ENCODE data around the gene TFPI2. TPM values are rescaled to one million over a fixed set of nuclear protein-coding genes. Genes with fewer than 3 reads are reported as not detected.
A peak's percentile ranks its signal among the peaks of the same experiment; 100 is the strongest.

The TFPI2 gene
- total RNA-seq, 2 experiments from 2014 or later, result not detected

GRCh38 chr7:93927585-93927984 lies 37.0 kb upstream of the TFPI2 start:
- ChIA-PET CTCF (ENCODE audit: unreplicated experiment) (no interaction called here), POLR2A (interaction anchor here (0.8 to 1.8 kb wide), 3 partner anchors 13 to 154 kb away, joined by 3 to 6 read pairs (median 4); no protein-coding TSS in a partner anchor)
- no peaks in the 10 kb centered on the region for H3K9me2 ChIP-seq (ENCODE audit: insufficient read depth, low read length)
- no peaks in the 10 kb centered on the region for H3K36me3 ChIP-seq (ENCODE audit: insufficient read depth, low read length)
- DNase-seq (ENCODE audit: low spot score), result no peak
- TF ChIP-seq EZH2phosphoT487 (IDR thresholded peaks at IDR 0.05; ENCODE audit: borderline replicate concordance, low read depth, low read length), result no peak
- TF ChIP-seq, protein P1, sequence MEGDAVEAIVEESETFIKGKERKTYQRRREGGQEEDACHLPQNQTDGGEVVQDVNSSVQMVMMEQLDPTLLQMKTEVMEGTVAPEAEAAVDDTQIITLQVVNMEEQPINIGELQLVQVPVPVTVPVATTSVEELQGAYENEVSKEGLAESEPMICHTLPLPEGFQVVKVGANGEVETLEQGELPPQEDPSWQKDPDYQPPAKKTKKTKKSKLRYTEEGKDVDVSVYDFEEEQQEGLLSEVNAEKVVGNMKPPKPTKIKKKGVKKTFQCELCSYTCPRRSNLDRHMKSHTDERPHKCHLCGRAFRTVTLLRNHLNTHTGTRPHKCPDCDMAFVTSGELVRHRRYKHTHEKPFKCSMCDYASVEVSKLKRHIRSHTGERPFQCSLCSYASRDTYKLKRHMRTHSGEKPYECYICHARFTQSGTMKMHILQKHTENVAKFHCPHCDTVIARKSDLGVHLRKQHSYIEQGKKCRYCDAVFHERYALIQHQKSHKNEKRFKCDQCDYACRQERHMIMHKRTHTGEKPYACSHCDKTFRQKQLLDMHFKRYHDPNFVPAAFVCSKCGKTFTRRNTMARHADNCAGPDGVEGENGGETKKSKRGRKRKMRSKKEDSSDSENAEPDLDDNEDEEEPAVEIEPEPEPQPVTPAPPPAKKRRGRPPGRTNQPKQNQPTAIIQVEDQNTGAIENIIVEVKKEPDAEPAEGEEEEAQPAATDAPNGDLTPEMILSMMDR (conservative IDR thresholded peaks at IDR 0.05; ENCODE audit: low read length), result no peak
- no peaks in the 10 kb centered on the region for H3K79me2 ChIP-seq (ENCODE audit: insufficient read depth, low read depth, low read length)
- no peaks in the 10 kb centered on the region for H4K20me1 ChIP-seq (ENCODE audit: insufficient read depth, low read length)
- peaks cover 10% of the 10 kb centered on the region for H3K4me1 ChIP-seq (ENCODE audit: insufficient read depth, low read length, poor library complexity, severe bottlenecking)
- no peak overlapping the region for H2AFZ ChIP-seq (ENCODE audit: low read length)
- no peak overlapping the region for H3K4me3 ChIP-seq (ENCODE audit: low read depth, low read length, poor library complexity, severe bottlenecking)
- H3K9me3 ChIP-seq (ENCODE audit: low read length), result no peaks in the 10 kb centered on the region
- H3K27ac ChIP-seq (ENCODE audit: low read depth, low read length, poor library complexity, severe bottlenecking), result no peak overlapping the region
- no TSS peak for BruUV-seq (replicated peaks)
- H3K4me2 ChIP-seq (ENCODE audit: low read length), result no peak overlapping the region
- intact Hi-C loops (cut with micrococcal nuclease; ENCODE audit: unreplicated experiment), result no loop called here

DNA sequence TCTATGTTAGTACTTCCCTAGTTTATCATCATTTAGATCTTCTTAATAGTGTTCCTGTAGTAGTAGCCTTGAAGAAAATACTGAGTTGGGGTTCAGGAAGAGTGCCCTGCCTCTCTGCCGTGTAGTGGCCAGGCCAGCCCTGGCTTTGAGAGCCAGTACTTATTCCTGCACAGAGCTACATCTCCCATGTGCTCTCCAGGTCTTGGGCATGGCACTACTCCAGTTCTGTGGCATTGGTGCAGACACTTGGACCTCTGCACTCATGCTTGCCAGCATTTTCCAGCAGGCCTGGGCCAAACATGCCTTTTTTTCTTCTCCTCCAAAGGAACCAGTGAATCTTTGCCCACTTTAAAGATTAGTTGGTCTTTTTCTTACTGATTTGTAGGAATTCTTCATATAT lies 36.2 kb upstream of the TFPI2 start:
- no TSS peak for BruUV-seq (replicated peaks)
- intact Hi-C loops (cut with micrococcal nuclease; ENCODE audit: unreplicated experiment), result no loop called here
- POLR2A ChIA-PET, result interaction anchor here (0.8 kb wide), 1 partner anchor 155 kb away, joined by 3 read pairs; no protein-coding TSS in a partner anchor
- Histone ChIP-seq H3K4me2 (ENCODE audit: low read length) (no peak overlapping the region), H2AFZ (ENCODE audit: low read length) (no peak overlapping the region), H3K9me3 (ENCODE audit: low read length) (no peaks in the 10 kb centered on the region), H3K4me3 (ENCODE audit: low read depth, low read length, poor library complexity, severe bottlenecking) (no peak overlapping the region), H3K79me2 (ENCODE audit: insufficient read depth, low read depth, low read length) (no peaks in the 10 kb centered on the region), H4K20me1 (ENCODE audit: insufficient read depth, low read length) (no peaks in the 10 kb centered on the region), H3K9me2 (ENCODE audit: insufficient read depth, low read length) (no peaks in the 10 kb centered on the region), H3K36me3 (ENCODE audit: insufficient read depth, low read length) (no peaks in the 10 kb centered on the region), H3K4me1 (ENCODE audit: insufficient read depth, low read length, poor library complexity, severe bottlenecking) (peaks cover 10% of the 10 kb centered on the region), H3K27ac (ENCODE audit: low read depth, low read length, poor library complexity, severe bottlenecking) (no peak overlapping the region)
- CTCF ChIA-PET (ENCODE audit: unreplicated experiment), result no interaction called here
- no peak for DNase-seq (ENCODE audit: low spot score)
- no peak for TF ChIP-seq EZH2phosphoT487 (IDR thresholded peaks at IDR 0.05; ENCODE audit: borderline replicate concordance, low read depth, low read length)
- TF ChIP-seq, protein P1 (conservative IDR thresholded peaks at IDR 0.05; ENCODE audit: low read length), result no peak

DNA sequence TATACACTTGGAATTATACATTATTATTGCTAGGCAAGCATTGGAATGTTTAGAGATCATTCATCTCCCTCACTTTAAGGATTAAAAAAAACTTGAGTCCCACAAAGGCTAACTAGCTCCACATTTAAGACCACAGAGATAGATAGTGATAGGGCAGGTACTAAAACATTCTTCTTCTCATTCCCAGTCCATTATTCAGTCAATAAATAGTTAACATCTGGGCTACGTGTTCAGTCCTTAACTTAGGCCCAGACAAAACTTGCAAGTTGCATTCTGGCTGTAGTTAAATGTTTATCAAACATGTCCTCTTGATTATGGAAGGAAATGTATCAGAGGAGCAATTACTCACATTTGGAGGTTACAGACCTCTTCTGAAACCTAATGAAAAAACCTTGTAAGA lies 33.4 kb upstream of the TFPI2 start:
- Histone ChIP-seq H3K4me3 (ENCODE audit: low read depth, low read length, poor library complexity, severe bottlenecking) (no peak overlapping the region), H3K9me3 (ENCODE audit: low read length) (no peaks in the 10 kb centered on the region), H3K36me3 (ENCODE audit: insufficient read depth, low read length) (no peaks in the 10 kb centered on the region), H3K4me1 (ENCODE audit: insufficient read depth, low read length, poor library complexity, severe bottlenecking) (peaks cover 10% of the 10 kb centered on the region), H3K27ac (ENCODE audit: low read depth, low read length, poor library complexity, severe bottlenecking) (no peak overlapping the region), H3K79me2 (ENCODE audit: insufficient read depth, low read depth, low read length) (no peaks in the 10 kb centered on the region), H4K20me1 (ENCODE audit: insufficient read depth, low read length) (no peaks in the 10 kb centered on the region), H3K9me2 (ENCODE audit: insufficient read depth, low read length) (no peaks in the 10 kb centered on the region), H3K4me2 (ENCODE audit: low read length) (peak overlapping the region; percentile 68; the same call in 1 of the 2 replicates), H2AFZ (ENCODE audit: low read length) (peak overlapping the region; percentile 39; the same call in 1 of the 2 replicates)
- CTCF ChIA-PET (ENCODE audit: unreplicated experiment), result no interaction called here
- no peak for TF ChIP-seq EZH2phosphoT487 (IDR thresholded peaks at IDR 0.05; ENCODE audit: borderline replicate concordance, low read depth, low read length)
- TF ChIP-seq, protein P1 (conservative IDR thresholded peaks at IDR 0.05; ENCODE audit: low read length), result no peak
- POLR2A ChIA-PET, result interaction anchor here (0.5 kb wide), 1 partner anchor 25 kb away, joined by 3 read pairs; no protein-coding TSS in a partner anchor
- no TSS peak for BruUV-seq (replicated peaks)
- DNase-seq (ENCODE audit: low spot score), result no peak
- intact Hi-C loops (cut with micrococcal nuclease; ENCODE audit: unreplicated experiment), result no loop called here

All from OCI-LY7 (cell line).